22Rv1 (cell line): ENCODE data around the gene ARL15.

ENCODE experiments used
- H3K27ac ChIP-seq: fragments of 450-650 bp; 2 replicates; pipeline ENCODE4 v1.5.1; 2017
- CTCF ChIP-seq: fragments of 450-650 bp; IDR thresholded peaks from 2 replicates; pipeline ENCODE4 v1.5.1; 2017; ENCODE audit warnings: mild to moderate bottlenecking
- ZFX ChIP-seq: fragments of 450-650 bp; IDR thresholded peaks from 2 replicates; pipeline ENCODE4 v1.6.1; 2017; ENCODE audit warnings: antibody characterized with exemption, borderline replicate concordance

The ARL15 gene

GRCh38 chr5:54093081-54093492, 217.3 kb downstream of the ARL15 start:
- H3K27ac ChIP-seq, result no peak overlapping the region
- TF ChIP-seq ZFX, result no peak
- TF ChIP-seq CTCF, result no peak

- H3K27ac ChIP-seq, result no peak overlapping the region
- TF ChIP-seq ZFX (no peak), CTCF (no peak)
Observed at GRCh38 chr5:54091307-54092130, 218.9 kb downstream of the ARL15 start.

GRCh38 chr5:54090495-54091120, 219.8 kb downstream of the ARL15 start:
- no peak for TF ChIP-seq CTCF
- no peak for TF ChIP-seq ZFX
- H3K27ac ChIP-seq, result no peak overlapping the region

- H3K27ac ChIP-seq, result no peak overlapping the region
- TF ChIP-seq ZFX (no peak), CTCF (no peak)
Observed at GRCh38 chr5:54088081-54088480, 222.3 kb downstream of the ARL15 start.

GRCh38 chr5:54087436-54087835, 222.9 kb downstream of the ARL15 start:
- H3K27ac ChIP-seq, result no peak overlapping the region
- TF ChIP-seq ZFX (no peak), CTCF (no peak)

GRCh38 chr5:54086191-54086590, 224.2 kb downstream of the ARL15 start:
- no peak overlapping the region for H3K27ac ChIP-seq
- no peak for TF ChIP-seq ZFX

GRCh38 chr5:54084696-54085095, 225.7 kb downstream of the ARL15 start:
- TF ChIP-seq CTCF (no peak), ZFX (no peak)

More at GRCh38 chr5:54084696-54085095, 225.7 kb downstream of the ARL15 start:
- H3K27ac ChIP-seq, result no peak overlapping the region
